Sigmoid colon (tissue), 7 donors: Measurements from ENCODE around the gene NOL3. TPM values are rescaled to one million over a fixed set of nuclear protein-coding genes. Genes with fewer than 3 reads are reported as not detected.

Source experiments
- DNase-seq: peaks from one replicate; pipeline ENCODE4 v3.0.0-alpha.2; 2019
- H3K27ac ChIP-seq, 4 donors: fragments of 200-600 bp; sonication (generic); one replicate each; pipeline ENCODE4 v1.5.1; 2016 to 2019; ENCODE audit warnings: mild to moderate bottlenecking in 1 of 4
- H3K27me3 ChIP-seq, 3 donors: fragments of 200-600 bp; sonication (generic); one replicate each; pipeline ENCODE4 v1.5.1; 2019; ENCODE audit warnings: mild to moderate bottlenecking in 1 of 3
- H3K36me3 ChIP-seq, 4 donors: fragments of 200-600 bp; sonication (generic); one replicate each; pipeline ENCODE4 v1.5.1; 2016 to 2019
- H3K4me1 ChIP-seq, 4 donors: fragments of 200-600 bp; sonication (generic); one replicate each; pipeline ENCODE4 v1.5.1; 2017 to 2019
- H3K4me3 ChIP-seq, 4 donors: fragments of 200-600 bp; sonication (generic); one replicate each; pipeline ENCODE4 v1.5.1; 2017 to 2019; ENCODE audit warnings: mild to moderate bottlenecking in 2 of 4, moderate library complexity in 1 of 4
- H3K9me3 ChIP-seq, 4 donors: fragments of 200-600 bp in 3 of 4; sonication (generic) in 3 of 4; one replicate each; pipeline versions ENCODE4 v1.5.1 to v1.6.1; 2013 to 2019
- EP300 ChIP-seq, 4 donors: sonication (generic); formaldehyde crosslinking; IDR thresholded peaks; one replicate each; pipeline ENCODE4 v1.6.1; 2017; ENCODE audit warnings: antibody characterized with exemption in 4 of 4
- POLR2A ChIP-seq, 2 donors: fragments of 450-650 bp; IDR thresholded peaks; one replicate each; pipeline ENCODE4 v1.6.1; 2016; ENCODE audit warnings: antibody characterized with exemption in 2 of 2, mild to moderate bottlenecking in 2 of 2, moderate library complexity in 2 of 2
- POLR2AphosphoS5 ChIP-seq, 4 donors: sonication (generic); formaldehyde crosslinking; IDR thresholded peaks; one replicate each; pipeline ENCODE4 v1.6.1; 2017; ENCODE audit warnings: antibody characterized with exemption in 4 of 4
- WGBS, 2 donors: extraction: QIAGEN DNeasy Blood & Tissue Kit; methylation state at CpG; one replicate each; pipeline ENCODE4 v1.1.7; 2013; 5-methylcytosine and 5-hydroxymethylcytosine counted together
- intact Hi-C: fragments of 100-400 bp; cut with DNase I; formaldehyde crosslinking; loops from one replicate; pipeline ENCODE4 v1.15.1; 2023
- polyA plus RNA-seq, 3 donors: library from polyadenylated mRNA; stranded (reverse); fragments of 200-250 nt; gene quantifications; one replicate each; pipeline ENCODE4 v1.2.3, GENCODE V29; 2013
- total RNA-seq, 4 donors: library from RNA; depleted of rRNA; stranded (reverse); fragments of >200 nt; gene quantifications; one replicate each; pipeline ENCODE4 v1.1.0, GENCODE V29; 2016
- TF ChIP-seq, protein P1 (sequence below), 4 experiments: fragments of 450-650 bp in 3 of 4; fragments of 200-600 bp in 1 of 4; IDR thresholded peaks; one replicate each; pipeline ENCODE4 v1.5.1; 2016 to 2019; ENCODE audit warnings: antibody characterized with exemption in 4 of 4, mild to moderate bottlenecking in 3 of 4, moderate library complexity in 2 of 4
- donor health status: healthy with polysubstance abuse.
- donor health status: Bipolar disorder and iron deficiency.
- donor health status: healthy.

Gene NOL3
- total and polyA plus RNA-seq, 7 donors = 12.7 to 36.7 (median 23.9) TPM

DNA sequence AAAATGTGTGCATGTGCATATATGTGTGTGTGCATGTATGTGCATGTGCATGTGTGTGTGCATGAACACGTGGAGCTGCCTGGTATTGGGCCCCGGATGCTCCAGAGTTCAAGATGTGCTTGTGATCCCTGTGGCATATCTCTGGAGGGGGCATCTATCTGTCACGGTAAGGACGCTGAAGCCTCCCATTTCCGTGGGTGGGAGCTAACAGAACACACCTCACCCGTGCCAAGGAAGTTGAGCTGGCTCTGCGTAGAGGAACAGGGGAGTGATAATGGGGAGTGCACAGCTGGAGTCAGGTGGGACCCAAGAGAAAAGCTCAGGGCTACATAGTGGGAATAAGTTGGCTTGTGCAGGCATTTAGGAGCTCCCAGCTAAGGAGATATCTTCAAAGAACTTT lies 41.3 kb downstream of the NOL3 start:
- no peak for TF ChIP-seq POLR2AphosphoS5 (IDR thresholded peaks at IDR 0.05)
- TF ChIP-seq, protein P1, sequence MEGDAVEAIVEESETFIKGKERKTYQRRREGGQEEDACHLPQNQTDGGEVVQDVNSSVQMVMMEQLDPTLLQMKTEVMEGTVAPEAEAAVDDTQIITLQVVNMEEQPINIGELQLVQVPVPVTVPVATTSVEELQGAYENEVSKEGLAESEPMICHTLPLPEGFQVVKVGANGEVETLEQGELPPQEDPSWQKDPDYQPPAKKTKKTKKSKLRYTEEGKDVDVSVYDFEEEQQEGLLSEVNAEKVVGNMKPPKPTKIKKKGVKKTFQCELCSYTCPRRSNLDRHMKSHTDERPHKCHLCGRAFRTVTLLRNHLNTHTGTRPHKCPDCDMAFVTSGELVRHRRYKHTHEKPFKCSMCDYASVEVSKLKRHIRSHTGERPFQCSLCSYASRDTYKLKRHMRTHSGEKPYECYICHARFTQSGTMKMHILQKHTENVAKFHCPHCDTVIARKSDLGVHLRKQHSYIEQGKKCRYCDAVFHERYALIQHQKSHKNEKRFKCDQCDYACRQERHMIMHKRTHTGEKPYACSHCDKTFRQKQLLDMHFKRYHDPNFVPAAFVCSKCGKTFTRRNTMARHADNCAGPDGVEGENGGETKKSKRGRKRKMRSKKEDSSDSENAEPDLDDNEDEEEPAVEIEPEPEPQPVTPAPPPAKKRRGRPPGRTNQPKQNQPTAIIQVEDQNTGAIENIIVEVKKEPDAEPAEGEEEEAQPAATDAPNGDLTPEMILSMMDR (IDR thresholded peaks at IDR 0.05) = no peak
- no peak for TF ChIP-seq EP300 (IDR thresholded peaks at IDR 0.05)
- TF ChIP-seq POLR2A (IDR thresholded peaks at IDR 0.05) = no peak
- Histone ChIP-seq H3K9me3 (no peaks in the 10 kb centered on the region), H3K4me3 (no peak overlapping the region), H3K27ac (no peak overlapping the region), H3K4me1 (no peaks in the 10 kb centered on the region), H3K36me3 (peaks cover 0 to 4% (median 0%) of the 10 kb centered on the region in 4 donors), H3K27me3 (no peaks in the 10 kb centered on the region)
- DNase-seq = no peak
- WGBS, 2 donors = 88% methylated on average over 7 of the region's 7 CpGs
- intact Hi-C loops = no loop called here

DNA sequence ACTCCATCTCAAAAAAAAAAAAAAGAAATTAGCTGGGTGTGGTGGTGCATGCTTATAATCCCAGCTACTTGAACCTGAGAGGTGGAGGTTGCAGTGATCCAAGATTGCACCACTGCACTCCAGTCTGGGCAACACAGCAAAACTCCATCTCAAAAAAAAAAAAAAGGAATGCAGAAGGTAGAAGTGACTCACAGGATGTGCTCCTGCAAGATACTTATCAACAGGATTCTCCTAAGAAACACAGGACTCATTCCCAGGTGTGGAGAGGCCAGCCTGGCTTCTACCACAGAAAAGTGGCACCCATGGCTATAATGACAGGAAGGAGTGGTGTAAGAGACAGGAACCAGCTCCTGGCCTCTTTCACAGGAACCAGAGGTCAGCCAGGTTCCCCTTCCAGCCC lies 42.4 kb downstream of the NOL3 start:
- no peak overlapping the region for H3K4me3 ChIP-seq
- no peak for TF ChIP-seq EP300 (IDR thresholded peaks at IDR 0.05)
- TF ChIP-seq, protein P1 (IDR thresholded peaks at IDR 0.05) = no peak
- no peak for TF ChIP-seq POLR2AphosphoS5 (IDR thresholded peaks at IDR 0.05)
- TF ChIP-seq POLR2A (IDR thresholded peaks at IDR 0.05) = no peak
- no peak overlapping the region for H3K27ac ChIP-seq
- intact Hi-C loops = no loop called here
- H3K4me1 ChIP-seq = no peaks in the 10 kb centered on the region
- H3K27me3 ChIP-seq = no peaks in the 10 kb centered on the region
- DNase-seq = no peak
- H3K36me3 ChIP-seq = no peaks in the 10 kb centered on the region
- H3K9me3 ChIP-seq = no peaks in the 10 kb centered on the region

DNA sequence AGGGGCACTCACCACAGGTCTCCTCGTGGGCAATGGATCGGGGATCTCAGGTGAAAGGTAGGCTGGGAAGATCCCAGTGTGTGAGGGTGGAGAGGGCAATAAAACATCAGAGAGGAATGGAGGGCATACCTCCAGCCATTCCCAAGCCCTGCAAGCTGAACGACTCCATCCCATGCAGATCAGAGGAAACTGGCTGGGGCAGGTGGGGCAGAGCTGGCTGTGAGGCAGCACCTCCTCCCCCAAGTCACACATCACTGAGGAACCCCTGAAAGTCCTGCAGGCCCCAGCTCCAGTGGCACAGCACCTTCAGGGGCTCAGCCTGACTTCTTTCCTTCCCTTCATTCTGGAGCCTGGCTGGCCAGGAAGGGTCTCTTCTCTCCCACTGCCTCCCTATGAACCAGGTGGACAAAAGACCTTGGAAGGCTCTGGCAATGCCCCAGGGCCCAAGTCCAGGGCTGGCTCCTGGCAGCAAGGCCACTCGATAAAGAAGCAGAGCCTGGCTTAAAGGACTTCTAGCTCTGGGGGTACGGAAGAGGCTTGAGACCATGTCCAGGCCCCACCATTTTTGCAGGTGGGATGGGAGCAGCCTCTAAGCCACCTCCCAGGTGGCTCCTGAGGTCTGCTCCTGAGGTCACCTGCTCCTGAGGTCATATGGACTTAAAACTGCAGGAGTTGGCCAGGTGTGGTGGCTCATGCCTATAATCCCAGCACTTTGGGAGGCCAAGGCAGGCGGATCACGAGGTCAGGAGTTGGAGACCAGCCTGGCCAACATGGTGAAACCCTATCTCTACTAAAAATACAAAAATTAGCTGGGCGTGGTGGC lies 43.1 kb downstream of the NOL3 start:
- TF ChIP-seq POLR2AphosphoS5 (IDR thresholded peaks at IDR 0.05) (no peak), EP300 (IDR thresholded peaks at IDR 0.05) (no peak), POLR2A (IDR thresholded peaks at IDR 0.05) (no peak)
- TF ChIP-seq, protein P1 (IDR thresholded peaks at IDR 0.05) = no peak
- whole genome bisulfite sequencing, 2 donors = 74 to 84% methylated on average over 8 of the region's 8 CpGs
- H3K27me3 ChIP-seq = no peaks in the 10 kb centered on the region
- H3K27ac ChIP-seq = no peak overlapping the region
- no peaks in the 10 kb centered on the region for H3K36me3 ChIP-seq
- no peak for DNase-seq
- H3K4me3 ChIP-seq = no peak overlapping the region
- intact Hi-C loops = no loop called here
- H3K4me1 ChIP-seq = no peaks in the 10 kb centered on the region
- H3K9me3 ChIP-seq = no peaks in the 10 kb centered on the region

DNA sequence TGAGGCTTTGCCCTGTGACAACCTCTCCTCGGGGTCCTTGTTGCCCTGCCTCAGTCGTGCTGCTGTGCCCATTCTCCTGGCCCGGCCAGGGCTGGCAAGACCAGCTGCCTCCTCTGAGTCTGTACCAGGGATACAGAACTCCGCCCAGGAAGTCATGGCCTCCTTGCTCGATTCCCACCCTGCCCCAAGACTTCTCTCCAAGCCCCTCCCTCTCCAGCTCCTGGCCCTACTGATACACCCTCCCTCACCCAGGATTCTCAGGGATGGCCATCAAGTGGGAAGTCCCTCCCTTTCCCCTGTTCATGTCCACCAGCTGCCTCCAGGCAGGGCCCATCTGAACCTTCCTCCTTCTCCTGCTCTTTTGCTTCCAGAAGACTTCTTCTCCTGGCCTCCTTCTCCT lies 45.4 kb downstream of the NOL3 start:
- DNase-seq = no peak
- H3K9me3 ChIP-seq = no peaks in the 10 kb centered on the region
- intact Hi-C loops = no loop called here
- WGBS, 2 donors = 68 to 74% methylated on average over 5 of the region's 5 CpGs
- H3K4me1 ChIP-seq = no peaks in the 10 kb centered on the region
- H3K27ac ChIP-seq = no peak overlapping the region
- no peaks in the 10 kb centered on the region for H3K27me3 ChIP-seq
- TF ChIP-seq POLR2A (IDR thresholded peaks at IDR 0.05) (no peak), EP300 (IDR thresholded peaks at IDR 0.05) (no peak), POLR2AphosphoS5 (IDR thresholded peaks at IDR 0.05) (no peak)
- TF ChIP-seq, protein P1 (IDR thresholded peaks at IDR 0.05) = no peak
- no peaks in the 10 kb centered on the region for H3K36me3 ChIP-seq
- no peak overlapping the region for H3K4me3 ChIP-seq
